Endodermal cell (in vitro differentiated cells): ENCODE measurements around the gene FKBP1A. TPM values are rescaled to one million over a fixed set of nuclear protein-coding genes. Genes with fewer than 3 reads are reported as not detected.

Experiments
- DNase-seq: peaks from one replicate; pipeline ENCODE4 v3.0.0-alpha.2; 2017
- H3K27ac ChIP-seq: 2 replicates; pipeline ENCODE4 v1.5.1; 2013; ENCODE audit warnings: mild to moderate bottlenecking, low read depth, low read length, moderate library complexity
- H3K27me3 ChIP-seq: 2 replicates; pipeline ENCODE4 v1.6.1; 2013; ENCODE audit warnings: mild to moderate bottlenecking, low read length, moderate library complexity; ENCODE audit not compliant: insufficient read depth, control insufficient read depth, poor library complexity, severe bottlenecking
- H3K36me3 ChIP-seq: 2 replicates; pipeline ENCODE4 v1.7.0; 2013; ENCODE audit warnings: mild to moderate bottlenecking, low read length, moderate library complexity; ENCODE audit not compliant: control insufficient read depth, insufficient read depth
- H3K4me1 ChIP-seq: one replicate; pipeline ENCODE4 v1.7.0; 2013; ENCODE audit warnings: low read length; ENCODE audit not compliant: control insufficient read depth, insufficient read depth
- H3K4me3 ChIP-seq: 2 replicates; pipeline ENCODE4 v1.5.1; 2013; ENCODE audit warnings: mild to moderate bottlenecking, low read length, moderate library complexity
- H3K9ac ChIP-seq: 2 replicates; pipeline ENCODE4 v1.6.1; 2013; ENCODE audit warnings: mild to moderate bottlenecking, low read length, moderate library complexity; ENCODE audit not compliant: poor library complexity, severe bottlenecking; ENCODE audit errors: extremely low read depth
- H3K9me3 ChIP-seq: 2 replicates; pipeline ENCODE4 v1.6.1; 2013; ENCODE audit warnings: mild to moderate bottlenecking, low read length, moderate library complexity; ENCODE audit not compliant: control insufficient read depth
- H3K27ac Mint-ChIP-seq: 2 replicates; pipeline ENCODE4 v1.8.0; 2020; ENCODE audit warnings: mixed read lengths
- H3K27me3 Mint-ChIP-seq: 2 replicates; pipeline ENCODE4 v1.8.0; 2021; ENCODE audit warnings: mild to moderate bottlenecking, mixed read lengths; ENCODE audit not compliant: insufficient read depth
- H3K36me3 Mint-ChIP-seq: 2 replicates; pipeline ENCODE4 v1.8.0; 2020; ENCODE audit warnings: low read depth, mixed read lengths
- H3K4me1 Mint-ChIP-seq: 2 replicates; pipeline ENCODE4 v1.8.0; 2020; ENCODE audit warnings: mixed read lengths
- H3K4me3 Mint-ChIP-seq: 2 replicates; pipeline ENCODE4 v1.8.0; 2020; ENCODE audit warnings: mild to moderate bottlenecking, moderate library complexity, mixed read lengths
- H3K9me3 Mint-ChIP-seq: 2 replicates; pipeline ENCODE4 v1.8.0; 2020; ENCODE audit warnings: mild to moderate bottlenecking, mixed read lengths
- WGBS, 2 experiments: methylation state at CpG; one replicate each; pipeline versions ENCODE4 v1.1.5 to v1.1.7; 2013; ENCODE audit warnings: missing lambda C conversion rate in 2 of 2, mixed read lengths in 1 of 2; ENCODE audit not compliant: insufficient coverage in 1 of 2, insufficient read length in 1 of 2; 5-methylcytosine and 5-hydroxymethylcytosine counted together
- total RNA-seq, 2 donors: library from RNA; stranded (reverse); fragmentation: NEBNext Ultra II Directional in 1 of 2; extraction: Animal tissue kit (Norgen Biotek cat#: 25700) in 1 of 2; gene quantifications; 2 replicates in 1 of 2; 3 replicates in 1 of 2; pipeline ENCODE4 v1.2.1, GENCODE V29; 2021
- TF ChIP-seq, protein P1 (sequence below): fragments of 200-600 bp; sonication (generic); conservative IDR thresholded peaks from 2 replicates; pipeline ENCODE4 v1.5.0; 2021; ENCODE audit warnings: antibody characterized with exemption, mild to moderate bottlenecking

FKBP1A gene
- total RNA-seq, 2 donors from 2014 or later = 181 to 185 TPM

- TF ChIP-seq, protein P1, sequence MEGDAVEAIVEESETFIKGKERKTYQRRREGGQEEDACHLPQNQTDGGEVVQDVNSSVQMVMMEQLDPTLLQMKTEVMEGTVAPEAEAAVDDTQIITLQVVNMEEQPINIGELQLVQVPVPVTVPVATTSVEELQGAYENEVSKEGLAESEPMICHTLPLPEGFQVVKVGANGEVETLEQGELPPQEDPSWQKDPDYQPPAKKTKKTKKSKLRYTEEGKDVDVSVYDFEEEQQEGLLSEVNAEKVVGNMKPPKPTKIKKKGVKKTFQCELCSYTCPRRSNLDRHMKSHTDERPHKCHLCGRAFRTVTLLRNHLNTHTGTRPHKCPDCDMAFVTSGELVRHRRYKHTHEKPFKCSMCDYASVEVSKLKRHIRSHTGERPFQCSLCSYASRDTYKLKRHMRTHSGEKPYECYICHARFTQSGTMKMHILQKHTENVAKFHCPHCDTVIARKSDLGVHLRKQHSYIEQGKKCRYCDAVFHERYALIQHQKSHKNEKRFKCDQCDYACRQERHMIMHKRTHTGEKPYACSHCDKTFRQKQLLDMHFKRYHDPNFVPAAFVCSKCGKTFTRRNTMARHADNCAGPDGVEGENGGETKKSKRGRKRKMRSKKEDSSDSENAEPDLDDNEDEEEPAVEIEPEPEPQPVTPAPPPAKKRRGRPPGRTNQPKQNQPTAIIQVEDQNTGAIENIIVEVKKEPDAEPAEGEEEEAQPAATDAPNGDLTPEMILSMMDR = no peak
- WGBS, 2 experiments = 90 to 91% methylated on average over 5 to 7 of the region's 7 CpGs
- peaks cover 31% of the 10 kb centered on the region for H3K27me3 ChIP-seq
- peak overlapping the region; percentile 86 for H3K4me3 ChIP-seq
- Mint-ChIP-seq H3K27me3 (peaks cover 49% of the 10 kb centered on the region), H3K4me1 (peaks cover 32% of the 10 kb centered on the region), H3K36me3 (peaks cover 5% of the 10 kb centered on the region), H3K9me3 (peaks cover 6% of the 10 kb centered on the region), H3K4me3 (peak overlapping the region; percentile 81), H3K27ac (no peak overlapping the region)
- H3K27ac ChIP-seq = no peak overlapping the region
- H3K9ac ChIP-seq = no peak overlapping the region
- peaks cover 7% of the 10 kb centered on the region for H3K4me1 ChIP-seq
- peaks cover 6% of the 10 kb centered on the region for H3K36me3 ChIP-seq
- no peak for DNase-seq
- H3K9me3 ChIP-seq = no peaks in the 10 kb centered on the region
These were observed 641 bp upstream of the FKBP1A start for GRCh38 chr20:1393507-1393882.

GRCh38 chr20:1392443-1392692 is 486 bp downstream of the FKBP1A start:
- Histone ChIP-seq H3K27ac (no peak overlapping the region), H3K9ac (peak overlapping the region; percentile 7), H3K9me3 (no peaks in the 10 kb centered on the region), H3K27me3 (peaks cover 31% of the 10 kb centered on the region), H3K4me1 (peaks cover 7% of the 10 kb centered on the region), H3K4me3 (peak overlapping the region; percentile 86), H3K36me3 (peaks cover 12% of the 10 kb centered on the region)
- H3K4me1 Mint-ChIP-seq = peaks cover 32% of the 10 kb centered on the region
- WGBS, 2 experiments = 0 to 1% methylated on average over 1 to 13 of the region's 13 CpGs
- TF ChIP-seq, protein P1 = no peak
- no peak for DNase-seq
- H3K27ac Mint-ChIP-seq = peak overlapping the region; percentile 79
- H3K27me3 Mint-ChIP-seq = peaks cover 39% of the 10 kb centered on the region
- H3K9me3 Mint-ChIP-seq = peaks cover 6% of the 10 kb centered on the region
- peaks cover 6% of the 10 kb centered on the region for H3K36me3 Mint-ChIP-seq
- H3K4me3 Mint-ChIP-seq = peak overlapping the region; percentile 81

DNA sequence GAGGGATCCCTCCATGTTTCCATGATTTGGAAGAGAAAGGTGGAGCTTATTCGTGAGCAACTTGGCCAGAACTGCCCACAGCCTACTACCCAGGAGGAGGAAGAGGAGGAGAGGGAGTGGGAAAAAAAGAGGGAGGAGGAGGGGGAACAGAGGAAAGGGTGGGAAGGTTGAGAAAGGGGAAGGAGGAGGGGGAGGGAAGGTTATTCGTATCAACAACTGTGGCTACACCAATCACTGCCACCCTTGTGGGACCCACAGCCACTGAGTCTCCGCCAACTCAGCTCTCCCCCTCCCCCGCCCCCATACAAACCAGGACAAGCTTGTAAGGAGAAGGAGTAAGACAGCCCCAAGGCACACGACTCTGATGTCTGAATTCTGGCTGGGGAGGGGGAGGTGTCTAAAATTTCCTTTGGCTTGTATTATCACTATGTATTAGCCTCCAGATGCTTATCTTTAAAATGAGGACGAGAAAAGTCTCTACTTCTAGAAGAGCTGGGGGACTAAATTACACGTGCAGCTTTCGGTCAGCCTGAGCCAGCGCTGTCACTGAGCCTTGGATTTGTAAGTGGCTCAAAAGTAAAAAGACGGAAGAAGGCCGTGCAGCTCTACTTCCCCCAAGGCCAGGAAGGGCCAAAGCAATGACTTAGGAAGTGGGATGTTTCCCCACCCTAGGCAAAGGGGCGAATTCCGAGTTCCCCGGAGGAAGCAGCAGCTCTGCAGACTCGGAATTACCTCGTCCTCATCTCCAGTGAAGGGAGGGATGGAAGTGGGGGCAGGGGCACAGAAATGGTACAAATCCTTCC is 1.0 kb downstream of the FKBP1A start:
- Histone ChIP-seq H3K9ac (peak overlapping the region; percentile 7), H3K9me3 (no peaks in the 10 kb centered on the region), H3K36me3 (peaks cover 12% of the 10 kb centered on the region), H3K4me3 (peak overlapping the region; percentile 86), H3K4me1 (peaks cover 7% of the 10 kb centered on the region), H3K27me3 (peaks cover 27% of the 10 kb centered on the region), H3K27ac (no peak overlapping the region)
- Mint-ChIP-seq H3K27me3 (peaks cover 34% of the 10 kb centered on the region), H3K4me3 (peak overlapping the region; percentile 81), H3K27ac (peak overlapping the region; percentile 79), H3K36me3 (peaks cover 6% of the 10 kb centered on the region), H3K9me3 (peaks cover 6% of the 10 kb centered on the region), H3K4me1 (peaks cover 32% of the 10 kb centered on the region)
- TF ChIP-seq, protein P1 = no peak
- WGBS, 2 experiments = 2 to 7% methylated on average over 6 to 13 of the region's 16 CpGs
- peak; percentile 73 for DNase-seq
